Measurements from ENCODE around the gene MSRB3. TPM values are rescaled to one million over a fixed set of nuclear protein-coding genes. Genes with fewer than 3 reads are reported as not detected.

MSRB3 gene
- total and polyA plus RNA-seq, 2 donors (not counting 1 experiment from before 2014, with no cell fraction given), result not detected

GRCh38 chr12:65308006-65308405, 29.5 kb downstream of the MSRB3 start:
- Histone ChIP-seq H3K4me2 (replicated peaks; ENCODE audit: low read depth, low read length, poor library complexity, severe bottlenecking) (peak overlapping the region; percentile 26), H3K4me3 (ENCODE audit: control extremely low read depth in 1 of 5, extremely low read depth in 1 of 5, insufficient read depth in 1 of 5, low read depth in 2 of 5, low read length in 4 of 5) (no peak overlapping the region), H2AFZ (ENCODE audit: insufficient read depth, low read depth, low read length, poor library complexity, severe bottlenecking) (peak overlapping the region; percentile 53), H4K20me1 (ENCODE audit: control insufficient read depth, insufficient read depth, low read length, poor library complexity, severe bottlenecking) (no peaks in the 10 kb centered on the region), H3K27me3 (replicated peaks in 1 of 4; ENCODE audit: control extremely low read depth in 1 of 4, control insufficient read depth in 3 of 4, insufficient read depth in 4 of 4, low read length in 3 of 4) (peaks cover 0 to 4% (median 0%) of the 10 kb centered on the region in 4 experiments), H3K4me1 (ENCODE audit: control insufficient read depth in 2 of 2, insufficient read depth in 2 of 2, low read length in 2 of 2) (peaks cover 7 to 20% of the 10 kb centered on the region in 2 donors), H3K36me3 (replicated peaks in 1 of 2; ENCODE audit: control extremely low read depth in 1 of 2, control insufficient read depth in 1 of 2, extremely low read depth in 1 of 2, insufficient read depth in 2 of 2, low read length in 1 of 2) (no peaks in the 10 kb centered on the region), H3K9me3 (ENCODE audit: control extremely low read depth in 1 of 3, control insufficient read depth in 2 of 3, insufficient read depth in 1 of 3, low read length in 2 of 3) (no peaks in the 10 kb centered on the region), H3K27ac (ENCODE audit: low read length in 2 of 2) (peak overlapping the region in 1 of 2 donors; percentile 1), H3K79me2 (ENCODE audit: control insufficient read depth, insufficient read depth, low read length) (no peaks in the 10 kb centered on the region), H3K9ac (ENCODE audit: low read length) (no peak overlapping the region)
- Mint-ChIP-seq H3K9me3 (ENCODE audit: insufficient read depth) (no peaks in the 10 kb centered on the region), H3K27me3 (peaks cover 16% of the 10 kb centered on the region), H3K27ac (no peak overlapping the region), H3K4me3 (peak overlapping the region; percentile 21), H3K4me1 (peaks cover 24% of the 10 kb centered on the region)
- ChIA-PET POLR2A (no interaction called here), CTCF (no interaction called here)
- TF ChIP-seq CTCF (IDR thresholded peaks at IDR 0.05) (no peak), EZH2 (IDR thresholded peaks at IDR 0.05; ENCODE audit: borderline replicate concordance, insufficient read depth, low read depth, low read length, poor library complexity, severe bottlenecking) (no peak)
- ATAC-seq (ENCODE audit: low read depth), result no peak
- no peak for DNase-seq
- 26% methylated on average over 2 of the region's 4 CpGs for WGBS (ENCODE audit: insufficient coverage)
- intact Hi-C loops (cut with micrococcal nuclease), result loop anchor here (5.0 kb wide), 1 partner anchor 799 kb away; no protein-coding TSS in a partner anchor

GRCh38 chr12:65308601-65309071, 30.2 kb downstream of the MSRB3 start:
- no peaks in the 10 kb centered on the region for H3K79me2 ChIP-seq (ENCODE audit: control insufficient read depth, insufficient read depth, low read length)
- ChIA-PET CTCF (no interaction called here), POLR2A (no interaction called here)
- H3K4me1 ChIP-seq (ENCODE audit: control insufficient read depth in 2 of 2, insufficient read depth in 2 of 2, low read length in 2 of 2), result peaks cover 7 to 20% of the 10 kb centered on the region in 2 donors
- peak overlapping the region; percentile 18 for H3K9ac ChIP-seq (ENCODE audit: low read length)
- H2AFZ ChIP-seq (ENCODE audit: insufficient read depth, low read depth, low read length, poor library complexity, severe bottlenecking), result peak overlapping the region; percentile 53
- TF ChIP-seq CTCF (IDR thresholded peaks at IDR 0.05) (no peak), EZH2 (IDR thresholded peaks at IDR 0.05; ENCODE audit: borderline replicate concordance, insufficient read depth, low read depth, low read length, poor library complexity, severe bottlenecking) (no peak)
- no peaks in the 10 kb centered on the region for H4K20me1 ChIP-seq (ENCODE audit: control insufficient read depth, insufficient read depth, low read length, poor library complexity, severe bottlenecking)
- H3K9me3 Mint-ChIP-seq (ENCODE audit: insufficient read depth), result no peaks in the 10 kb centered on the region
- DNase-seq, result no peak
- H3K27me3 ChIP-seq (replicated peaks in 1 of 4; ENCODE audit: control extremely low read depth in 1 of 4, control insufficient read depth in 3 of 4, insufficient read depth in 4 of 4, low read length in 3 of 4), result peaks cover 0 to 4% (median 0%) of the 10 kb centered on the region in 4 experiments
- H3K4me3 Mint-ChIP-seq, result peak overlapping the region; percentile 8
- WGBS (ENCODE audit: insufficient coverage), result 35% methylated on average over 2 of the region's 3 CpGs
- peaks cover 13% of the 10 kb centered on the region for H3K27me3 Mint-ChIP-seq
- intact Hi-C loops (cut with micrococcal nuclease), result loop anchor here (5.0 kb wide), 1 partner anchor 799 kb away; no protein-coding TSS in a partner anchor
- no peaks in the 10 kb centered on the region for H3K9me3 ChIP-seq (ENCODE audit: control extremely low read depth in 1 of 3, control insufficient read depth in 2 of 3, insufficient read depth in 1 of 3, low read length in 2 of 3)
- H3K4me2 ChIP-seq (replicated peaks; ENCODE audit: low read depth, low read length, poor library complexity, severe bottlenecking), result peak overlapping the region; percentile 26
- no peak overlapping the region for H3K4me3 ChIP-seq (ENCODE audit: control extremely low read depth in 1 of 5, extremely low read depth in 1 of 5, insufficient read depth in 1 of 5, low read depth in 2 of 5, low read length in 4 of 5)
- ATAC-seq (ENCODE audit: low read depth), result no peak
- peak overlapping the region in 1 of 2 donors; percentile 1 for H3K27ac ChIP-seq (ENCODE audit: low read length in 2 of 2)
- peaks cover 24% of the 10 kb centered on the region for H3K4me1 Mint-ChIP-seq
- no peak overlapping the region for H3K27ac Mint-ChIP-seq
- no peaks in the 10 kb centered on the region for H3K36me3 ChIP-seq (replicated peaks in 1 of 2; ENCODE audit: control extremely low read depth in 1 of 2, control insufficient read depth in 1 of 2, extremely low read depth in 1 of 2, insufficient read depth in 2 of 2, low read length in 1 of 2)

Measured in B cell (primary cell).